WI38 (cell line): ENCODE measurements around the gene FREM2.

Experiments used
- H3K4me3 ChIP-seq: 2 replicates; pipeline ENCODE4 v1.5.1; 2011; ENCODE audit warnings: low read depth, mild to moderate bottlenecking, control low read depth, low read length
- CTCF ChIP-seq: IDR thresholded peaks from 2 replicates; pipeline ENCODE4 v1.5.1; 2012; ENCODE audit warnings: low read depth, mild to moderate bottlenecking, control low read depth, low read length

FREM2 gene

GRCh38 chr13:38733146-38733545 is 46.3 kb downstream of the FREM2 start:
- TF ChIP-seq CTCF, result no peak
- H3K4me3 ChIP-seq, result no peak overlapping the region

GRCh38 chr13:38735665-38736440 is 49.0 kb downstream of the FREM2 start:
- H3K4me3 ChIP-seq, result no peak overlapping the region
- no peak for TF ChIP-seq CTCF

GRCh38 chr13:38743466-38743865 is 56.6 kb downstream of the FREM2 start:
- no peak for TF ChIP-seq CTCF
- no peak overlapping the region for H3K4me3 ChIP-seq

GRCh38 chr13:38752686-38753085 is 65.8 kb downstream of the FREM2 start:
- no peak for TF ChIP-seq CTCF

GRCh38 chr13:38753878-38754277 is 67.0 kb downstream of the FREM2 start:
- H3K4me3 ChIP-seq, result no peak overlapping the region
- TF ChIP-seq CTCF, result no peak

More at GRCh38 chr13:38752686-38753085, 65.8 kb downstream of the FREM2 start:
- H3K4me3 ChIP-seq, result no peak overlapping the region

- TF ChIP-seq CTCF, result no peak
These were observed 68.9 kb downstream of the FREM2 start for GRCh38 chr13:38755793-38756192.

GRCh38 chr13:38758277-38758676 is 71.4 kb downstream of the FREM2 start:
- no peak overlapping the region for H3K4me3 ChIP-seq
- TF ChIP-seq CTCF, result no peak

More at GRCh38 chr13:38755793-38756192, 68.9 kb downstream of the FREM2 start:
- no peak overlapping the region for H3K4me3 ChIP-seq
